HG03108 (cell line): ENCODE measurements around the gene PTGES2.
"Not testable (repeated sequence)": the region's sequence is repeated elsewhere in the genome, so short reads cannot be mapped to it uniquely, and the experiment has no call there.

Experiments
- ATAC-seq: cut with Tn5 transposase; IDR thresholded peaks from one replicate; pipeline ENCODE4 v1.9.1; 2021; ENCODE audit warnings: moderate library complexity; ENCODE audit not compliant: unreplicated experiment

The PTGES2 gene

GRCh38 chr9:128092199-128092977, 35.1 kb downstream of the PTGES2 start:
- ATAC-seq = no peak

GRCh38 chr9:128091571-128091970, 36.0 kb downstream of the PTGES2 start:
- no peak for ATAC-seq

GRCh38 chr9:128091144-128091543, 36.4 kb downstream of the PTGES2 start:
- no peak for ATAC-seq

DNA sequence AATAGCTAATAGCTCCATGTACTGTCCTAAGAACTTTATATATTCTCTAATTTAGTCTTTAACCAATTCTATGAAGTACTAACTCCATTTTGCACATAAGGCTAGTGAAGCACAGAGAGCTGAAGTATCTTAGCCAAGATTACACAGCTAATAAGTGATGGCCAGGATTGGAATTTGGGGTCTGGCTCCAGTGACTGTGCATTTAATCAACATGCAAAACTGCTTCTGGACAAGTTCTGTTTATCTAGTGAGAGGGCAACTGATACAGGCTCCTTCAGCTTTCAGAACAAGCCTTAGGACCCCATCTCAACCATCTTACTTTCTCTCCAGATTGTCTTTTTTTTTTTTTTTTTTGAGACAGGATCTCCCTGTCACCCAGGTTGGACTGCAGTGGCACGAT, 38.2 kb downstream of the PTGES2 start:
- no peak for ATAC-seq

DNA sequence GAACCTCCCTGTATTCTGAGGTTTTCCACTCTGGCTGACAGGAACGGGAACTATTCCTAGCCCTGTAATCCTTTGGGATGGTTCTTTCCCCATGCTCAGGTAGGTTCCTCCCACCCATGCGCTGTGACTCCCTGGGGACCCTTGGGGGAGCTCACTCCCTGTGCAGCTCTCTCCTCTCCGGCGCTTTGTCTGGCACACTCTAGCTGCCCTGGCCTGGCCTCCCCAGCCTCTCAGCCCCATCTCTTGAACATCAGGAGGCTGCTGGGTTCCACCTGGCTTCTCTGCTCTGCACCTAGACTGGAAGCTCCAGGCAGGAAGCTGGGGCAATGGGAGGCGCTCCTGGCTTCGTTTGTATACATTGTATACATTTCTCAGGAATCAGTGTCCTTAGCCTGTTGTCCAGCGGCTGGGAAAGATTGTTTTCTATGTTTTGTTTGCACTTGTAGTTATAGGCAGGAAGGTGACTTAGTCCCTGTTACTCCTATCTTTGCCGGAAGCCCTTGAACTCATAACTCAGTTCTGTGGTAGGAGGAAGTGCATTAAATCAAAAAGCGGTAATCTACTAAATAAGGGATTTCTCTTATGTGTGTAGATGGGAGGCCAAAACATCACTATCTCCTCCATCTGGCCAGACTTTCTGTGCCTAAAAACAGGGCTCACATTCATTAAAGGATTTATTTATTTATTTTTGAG, 39.1 kb downstream of the PTGES2 start:
- ATAC-seq = no peak

GRCh38 chr9:128087262-128087661, 40.3 kb downstream of the PTGES2 start:
- ATAC-seq = no peak

DNA sequence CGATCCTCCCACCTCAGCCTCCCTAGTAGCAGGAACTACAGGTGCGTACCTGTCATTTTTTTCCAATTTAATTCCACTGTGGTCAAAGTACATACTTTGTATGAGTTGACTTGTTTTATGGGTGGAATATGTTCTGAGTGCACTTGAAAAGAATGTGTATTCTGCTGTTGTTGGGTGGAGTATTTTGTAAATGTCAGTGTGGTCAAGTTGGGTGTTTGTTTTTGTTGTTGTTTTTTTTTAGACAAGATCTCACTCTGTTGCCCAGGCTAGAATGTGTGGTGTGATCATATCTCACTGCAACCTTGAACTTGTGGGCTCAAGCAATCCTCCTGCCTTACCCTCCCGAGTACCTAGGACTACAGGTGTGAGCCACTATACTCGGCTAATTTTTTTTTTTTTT, 41.6 kb downstream of the PTGES2 start:
- no peak for ATAC-seq

DNA sequence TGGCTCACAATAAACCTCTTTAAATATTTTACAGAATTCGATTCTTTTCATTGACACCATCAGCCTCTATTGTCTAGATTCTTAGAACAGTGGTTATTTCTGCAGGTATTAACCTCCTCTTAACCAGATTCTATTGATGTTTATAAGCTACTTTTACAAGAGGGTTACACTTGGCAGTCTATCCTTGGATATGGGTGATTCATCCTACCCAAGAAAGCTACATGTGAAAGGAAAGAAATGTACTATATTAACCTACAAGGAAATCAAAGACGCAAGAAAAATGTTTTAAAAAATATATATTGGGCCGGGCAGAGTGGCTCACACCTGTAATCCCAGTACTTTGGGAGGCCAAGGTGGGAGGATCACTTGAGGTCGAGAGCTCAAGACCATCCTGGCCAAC, 42.8 kb downstream of the PTGES2 start:
- ATAC-seq = no peak

DNA sequence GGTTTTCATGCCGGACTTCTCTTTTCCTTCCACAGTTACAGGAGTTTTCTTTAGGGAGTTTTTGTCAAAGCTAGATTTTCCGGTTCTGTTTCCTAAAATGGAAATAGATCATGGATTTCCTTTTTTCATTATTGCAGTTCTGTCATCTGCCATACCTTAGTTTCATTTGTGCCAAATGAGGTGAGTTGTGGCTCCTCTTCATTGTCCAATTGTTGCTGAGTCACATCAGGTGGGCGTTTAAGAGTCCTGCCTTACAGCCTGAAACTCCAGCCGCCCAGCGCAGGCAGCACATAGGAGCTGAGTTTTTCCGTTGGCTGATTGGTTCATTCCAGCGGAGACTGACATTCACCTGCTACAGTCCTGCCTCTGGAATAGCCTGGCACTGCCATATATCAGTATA, 45.4 kb downstream of the PTGES2 start:
- no peak for ATAC-seq

- no peak for ATAC-seq
Observed at GRCh38 chr9:128081056-128081455, 46.5 kb downstream of the PTGES2 start.

DNA sequence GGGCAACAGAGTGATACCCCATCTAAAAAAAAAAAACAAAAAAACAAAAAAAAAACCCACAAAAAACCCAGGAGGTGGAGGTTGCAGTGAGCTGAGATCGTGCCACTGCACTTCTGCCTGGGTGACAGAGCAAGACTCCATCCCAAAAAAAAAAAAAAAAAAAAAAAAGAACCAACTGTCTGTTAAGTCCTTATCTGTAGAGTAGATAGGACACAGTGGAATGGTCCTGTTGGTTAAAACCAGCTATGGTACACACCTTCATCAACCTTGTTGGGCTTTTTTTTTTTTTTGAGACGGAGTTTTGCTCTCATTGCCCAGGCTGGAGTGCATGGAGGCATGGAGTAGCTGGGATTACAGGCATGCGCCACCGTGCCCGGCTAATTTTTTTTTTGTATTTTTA, 47.3 kb downstream of the PTGES2 start:
- no peak for ATAC-seq

- ATAC-seq = no peak
Observed at GRCh38 chr9:128078504-128079434, 48.8 kb downstream of the PTGES2 start.

GRCh38 chr9:128077847-128078503, 49.6 kb downstream of the PTGES2 start:
- no peak for ATAC-seq

DNA sequence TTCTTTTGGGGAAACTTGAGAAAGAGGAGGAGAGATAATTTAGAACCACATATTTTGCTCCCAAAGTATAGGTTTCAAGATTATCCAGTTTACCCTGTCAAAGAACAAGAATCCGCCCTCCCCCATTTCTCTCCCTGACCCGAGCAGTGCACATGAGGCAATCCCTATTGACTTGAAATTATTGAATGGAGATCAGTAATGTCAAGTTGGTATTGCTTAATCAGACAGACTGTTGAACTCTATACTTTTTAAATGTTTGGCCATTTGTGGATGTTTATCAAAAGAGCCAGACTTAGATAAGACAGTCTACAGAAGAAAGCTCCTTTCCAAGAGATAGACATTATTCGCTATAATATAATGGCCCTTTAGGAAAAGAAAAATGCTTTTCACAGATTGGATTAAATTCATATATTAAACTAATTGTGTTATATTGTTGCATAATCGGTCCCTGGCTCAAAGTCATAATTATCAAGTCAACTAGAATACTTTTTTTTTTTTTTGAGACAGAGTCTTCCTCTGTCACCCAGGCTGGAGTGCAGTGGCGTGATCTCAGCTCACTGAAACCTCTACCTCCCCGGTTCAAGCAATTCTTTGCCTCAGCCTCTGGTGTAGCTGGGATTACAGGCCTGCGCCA, 54.2 kb downstream of the PTGES2 start:
- no peak for ATAC-seq

DNA sequence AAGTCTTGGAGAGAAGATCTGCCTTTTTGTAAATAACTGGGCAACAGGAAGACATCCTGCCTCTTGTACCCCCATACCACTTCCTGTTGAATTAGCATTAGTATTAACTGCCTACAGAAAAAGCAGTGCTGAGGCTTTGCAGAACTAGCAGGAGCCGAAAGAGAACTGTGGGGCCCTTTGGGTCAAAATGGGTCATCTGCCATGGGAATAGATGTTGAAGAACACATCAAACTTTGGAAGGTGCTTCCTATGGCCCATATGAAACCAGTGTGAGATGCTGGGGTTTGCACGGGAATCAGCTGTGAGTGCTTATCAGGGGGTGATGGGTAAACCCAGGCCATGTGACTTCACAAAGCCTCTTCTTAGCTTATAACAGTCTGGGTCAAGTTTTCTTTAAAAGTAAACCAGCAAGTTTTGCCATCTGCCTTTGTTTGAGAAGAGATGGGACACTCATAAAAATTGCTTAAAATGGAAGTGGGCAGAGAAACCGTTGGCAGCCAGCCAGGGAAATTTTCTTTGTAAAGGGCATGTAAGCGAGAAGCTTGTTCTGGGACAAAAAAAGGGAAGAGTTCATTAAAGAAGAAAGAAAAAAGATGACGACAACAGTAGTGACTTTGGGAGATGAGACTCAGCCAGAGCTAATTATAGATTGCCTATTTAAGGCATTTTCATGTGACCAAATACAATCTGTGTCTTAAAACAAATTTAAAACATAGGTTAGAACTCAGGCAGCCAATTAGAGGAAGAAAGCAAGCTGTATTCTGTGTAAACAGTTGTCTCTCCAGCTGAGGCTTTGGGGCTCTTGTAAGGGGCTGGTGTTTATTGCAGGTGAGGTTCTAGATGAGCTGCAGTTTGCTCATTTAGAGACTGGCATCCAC, 55.1 kb downstream of the PTGES2 start:
- no peak for ATAC-seq

DNA sequence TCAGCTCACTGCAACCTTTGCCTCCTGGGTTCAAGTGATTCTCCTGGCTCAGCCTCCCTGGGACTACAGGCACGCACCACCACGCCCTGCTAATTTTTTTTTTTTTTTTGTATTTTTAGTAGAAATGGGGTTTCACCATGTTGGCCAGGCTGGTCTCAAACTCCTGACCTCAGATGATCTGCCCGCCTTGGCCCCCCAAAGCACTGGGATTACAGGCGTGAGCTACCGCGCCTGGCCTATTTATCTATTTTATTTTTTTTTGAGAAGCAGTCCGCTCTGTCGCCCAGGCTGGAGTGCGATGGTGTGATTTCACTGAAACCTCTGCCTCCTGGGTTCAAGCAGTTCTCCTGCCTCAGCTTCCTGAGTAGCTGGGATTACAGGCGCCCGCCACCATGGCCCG, 56.1 kb downstream of the PTGES2 start:
- not testable (repeated sequence) for ATAC-seq

DNA sequence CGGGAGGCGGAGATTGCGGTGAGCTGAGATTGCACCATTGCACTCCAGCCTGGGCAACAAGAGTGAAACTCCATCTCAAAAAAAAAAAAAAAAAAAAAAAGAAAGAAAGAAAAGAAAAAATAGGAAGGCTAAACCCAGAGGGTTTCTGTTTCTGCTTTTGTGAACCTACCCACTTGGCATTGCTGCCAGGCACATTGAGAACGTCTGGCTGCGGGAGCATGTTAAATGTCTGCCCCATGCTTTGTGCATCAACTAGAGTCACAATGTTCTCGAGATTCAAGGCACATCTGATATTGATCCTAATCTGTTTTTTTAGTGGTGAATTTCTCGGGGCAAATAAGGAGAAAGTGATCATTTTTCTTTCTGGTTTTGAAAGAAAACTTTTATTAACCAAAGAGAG, 56.7 kb downstream of the PTGES2 start:
- no peak for ATAC-seq
